Ascending aorta (tissue), 2 donors: ENCODE data around the gene CPNE6. TPM values are rescaled to one million over a fixed set of nuclear protein-coding genes. Genes with fewer than 3 reads are reported as not detected.

Experiments used
- DNase-seq, 2 donors: peaks; one replicate each; pipeline ENCODE4 v3.0.0-alpha.2; 2019; ENCODE audit warnings: low spot score in 2 of 2
- H3K27ac ChIP-seq, 2 donors: fragments of 200-600 bp; sonication (generic); one replicate each; pipeline ENCODE4 v1.5.1; 2016 to 2017; ENCODE audit warnings: mild to moderate bottlenecking in 1 of 2
- H3K27me3 ChIP-seq: fragments of 200-600 bp; sonication (generic); one replicate; pipeline ENCODE4 v1.5.1; 2017
- H3K36me3 ChIP-seq, 2 donors: fragments of 200-600 bp; sonication (generic); one replicate each; pipeline ENCODE4 v1.5.1; 2016
- H3K4me1 ChIP-seq, 2 donors: fragments of 200-600 bp; sonication (generic); one replicate each; pipeline ENCODE4 v1.5.1; 2016 to 2017; ENCODE audit warnings: mild to moderate bottlenecking in 1 of 2
- H3K4me3 ChIP-seq, 2 donors: fragments of 200-600 bp; sonication (generic); one replicate each; pipeline ENCODE4 v1.5.1; 2016 to 2017; ENCODE audit warnings: mild to moderate bottlenecking in 1 of 2
- H3K9me3 ChIP-seq, 2 donors: fragments of 200-600 bp; sonication (generic); one replicate each; pipeline ENCODE4 v1.5.1; 2016
- CTCF ChIP-seq, 3 experiments: fragments of 200-600 bp in 2 of 3; fragments of 450-650 bp in 1 of 3; sonication (generic) in 2 of 3; IDR thresholded peaks; one replicate each; pipeline ENCODE4 v1.5.1; 2016 to 2019; ENCODE audit warnings: antibody characterized with exemption in 3 of 3, mild to moderate bottlenecking in 1 of 3, moderate library complexity in 1 of 3
- intact Hi-C: fragments of 100-400 bp; cut with DNase I; formaldehyde crosslinking; loops from one replicate; pipeline ENCODE4 v1.15.1; 2023
- total RNA-seq: library from RNA; depleted of rRNA; stranded (reverse); fragments of >200 nt; gene quantifications from one replicate; pipeline ENCODE4 v1.1.0, GENCODE V29; 2016

Gene CPNE6
- total RNA-seq, 1 donor from 2014 or later, result not detected

GRCh38 chr14:24123424-24124417 is 52.4 kb downstream of the CPNE6 start:
- Histone ChIP-seq H3K9me3 (no peaks in the 10 kb centered on the region), H3K4me3 (no peak overlapping the region), H3K4me1 (no peaks in the 10 kb centered on the region), H3K36me3 (peaks cover 54 to 56% of the 10 kb centered on the region in 2 donors), H3K27me3 (no peaks in the 10 kb centered on the region), H3K27ac (no peak overlapping the region)
- intact Hi-C loops, result no loop called here
- DNase-seq, result no peak
- no peak for TF ChIP-seq CTCF (IDR thresholded peaks at IDR 0.05)

GRCh38 chr14:24126939-24127338 is 55.6 kb downstream of the CPNE6 start:
- no peak for DNase-seq
- Histone ChIP-seq H3K27me3 (no peaks in the 10 kb centered on the region), H3K4me3 (no peak overlapping the region), H3K27ac (no peak overlapping the region), H3K4me1 (no peaks in the 10 kb centered on the region), H3K36me3 (peaks cover 22 to 25% of the 10 kb centered on the region in 2 donors), H3K9me3 (no peaks in the 10 kb centered on the region)
- intact Hi-C loops, result no loop called here
- TF ChIP-seq CTCF (IDR thresholded peaks at IDR 0.05), result no peak

GRCh38 chr14:24127673-24128072 is 56.3 kb downstream of the CPNE6 start:
- Histone ChIP-seq H3K27ac (no peak overlapping the region), H3K4me3 (no peak overlapping the region), H3K4me1 (no peaks in the 10 kb centered on the region), H3K36me3 (peaks cover 14 to 18% of the 10 kb centered on the region in 2 donors), H3K27me3 (no peaks in the 10 kb centered on the region), H3K9me3 (no peaks in the 10 kb centered on the region)
- TF ChIP-seq CTCF (IDR thresholded peaks at IDR 0.05), result no peak
- intact Hi-C loops, result no loop called here
- no peak for DNase-seq

Other genes with a start within 250 kb of the CPNE6 start
- gene DHRS4, start 117.8 kb upstream of the CPNE6 start, total RNA-seq, result 9.8 TPM
- 31.5 TPM for gene DHRS4L2, start 82.6 kb upstream of the CPNE6 start, total RNA-seq
- gene CARMIL3, start 19.6 kb upstream of the CPNE6 start, total RNA-seq, result not detected
- 26.1 TPM for gene PCK2, start 22.7 kb downstream of the CPNE6 start, total RNA-seq
- gene DCAF11, start 43.2 kb downstream of the CPNE6 start, total RNA-seq, result 52.3 TPM
- gene NRL, start 43.4 kb downstream of the CPNE6 start, total RNA-seq, result not detected
- gene FITM1, start 59.1 kb downstream of the CPNE6 start, total RNA-seq, result not detected
- 55.5 TPM for gene PSME1, start 64.6 kb downstream of the CPNE6 start, total RNA-seq
- 3.4 TPM for gene EMC9, start 70.0 kb downstream of the CPNE6 start, total RNA-seq
- gene PSME2, start 75.0 kb downstream of the CPNE6 start, total RNA-seq, result 100 TPM
- 182 TPM for gene RNF31, start 75.9 kb downstream of the CPNE6 start, total RNA-seq
- gene IRF9, start 89.7 kb downstream of the CPNE6 start, total RNA-seq, result 24.7 TPM
- gene REC8, start 100.5 kb downstream of the CPNE6 start, total RNA-seq, result 9.6 TPM
- gene IPO4, start 117.3 kb downstream of the CPNE6 start, total RNA-seq, result 140 TPM
- 86.5 TPM for gene TM9SF1, start 123.9 kb downstream of the CPNE6 start, total RNA-seq
- not detected for gene TSSK4, start 134.1 kb downstream of the CPNE6 start, total RNA-seq
- gene CHMP4A, start 141.9 kb downstream of the CPNE6 start, total RNA-seq, result 27.0 TPM
- gene MDP1, start 144.5 kb downstream of the CPNE6 start, total RNA-seq, result 58.8 TPM
- 72.8 TPM for gene NEDD8, start 160.8 kb downstream of the CPNE6 start, total RNA-seq
- 37.5 TPM for gene GMPR2, start 161.4 kb downstream of the CPNE6 start, total RNA-seq
- 70.0 TPM for gene TINF2, start 171.1 kb downstream of the CPNE6 start, total RNA-seq
- gene TGM1, start 191.6 kb downstream of the CPNE6 start, total RNA-seq, result 1.7 TPM
- gene RABGGTA, start 200.0 kb downstream of the CPNE6 start, total RNA-seq, result 54.9 TPM
- gene DHRS1, start 228.2 kb downstream of the CPNE6 start, total RNA-seq, result 100 TPM
- 33.5 TPM for gene NOP9, start 228.3 kb downstream of the CPNE6 start, total RNA-seq
- gene CIDEB, start 236.4 kb downstream of the CPNE6 start, total RNA-seq, result 72.8 TPM
- 3.0 TPM for gene LTB4R2, start 238.6 kb downstream of the CPNE6 start, total RNA-seq
- gene LTB4R, start 239.9 kb downstream of the CPNE6 start, total RNA-seq, result 3.6 TPM